DND-41 (cell line): ENCODE measurements around the gene ZIC4.

Experiments
- EZH2 ChIP-seq: IDR thresholded peaks from 3 replicates; pipeline ENCODE4 v1.6.1; 2012; ENCODE audit warnings: borderline replicate concordance, low read depth, mild to moderate bottlenecking, moderate library complexity, low read length, inconsistent platforms; ENCODE audit not compliant: severe bottlenecking
- TF ChIP-seq, protein P1 (sequence below): IDR thresholded peaks from 2 replicates; pipeline ENCODE4 v1.5.1; 2012; ENCODE audit warnings: borderline replicate concordance, low read length, moderate library complexity, mild to moderate bottlenecking; ENCODE audit not compliant: poor library complexity, severe bottlenecking; ENCODE audit errors: extremely low read depth

DNA sequence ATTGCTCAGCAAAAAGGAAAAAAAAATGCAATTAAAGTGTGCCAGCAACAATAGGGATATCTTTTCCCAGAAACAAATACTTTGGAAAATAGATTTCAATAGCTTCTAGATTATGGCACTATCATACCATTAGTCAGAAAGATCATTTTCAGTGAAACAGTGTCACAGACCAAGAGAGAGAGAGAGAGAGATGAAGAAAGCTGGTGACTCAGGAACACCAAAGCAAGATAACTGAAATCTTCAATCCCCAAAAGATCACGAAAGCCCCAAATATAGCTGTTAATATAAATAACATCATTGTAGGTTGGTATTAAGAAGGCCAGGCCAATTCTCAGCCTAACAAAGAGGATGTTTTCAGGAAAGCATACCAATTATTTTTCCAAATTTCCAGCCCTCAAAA lies 57.4 kb downstream of the ZIC4 start:
- TF ChIP-seq, protein P1, sequence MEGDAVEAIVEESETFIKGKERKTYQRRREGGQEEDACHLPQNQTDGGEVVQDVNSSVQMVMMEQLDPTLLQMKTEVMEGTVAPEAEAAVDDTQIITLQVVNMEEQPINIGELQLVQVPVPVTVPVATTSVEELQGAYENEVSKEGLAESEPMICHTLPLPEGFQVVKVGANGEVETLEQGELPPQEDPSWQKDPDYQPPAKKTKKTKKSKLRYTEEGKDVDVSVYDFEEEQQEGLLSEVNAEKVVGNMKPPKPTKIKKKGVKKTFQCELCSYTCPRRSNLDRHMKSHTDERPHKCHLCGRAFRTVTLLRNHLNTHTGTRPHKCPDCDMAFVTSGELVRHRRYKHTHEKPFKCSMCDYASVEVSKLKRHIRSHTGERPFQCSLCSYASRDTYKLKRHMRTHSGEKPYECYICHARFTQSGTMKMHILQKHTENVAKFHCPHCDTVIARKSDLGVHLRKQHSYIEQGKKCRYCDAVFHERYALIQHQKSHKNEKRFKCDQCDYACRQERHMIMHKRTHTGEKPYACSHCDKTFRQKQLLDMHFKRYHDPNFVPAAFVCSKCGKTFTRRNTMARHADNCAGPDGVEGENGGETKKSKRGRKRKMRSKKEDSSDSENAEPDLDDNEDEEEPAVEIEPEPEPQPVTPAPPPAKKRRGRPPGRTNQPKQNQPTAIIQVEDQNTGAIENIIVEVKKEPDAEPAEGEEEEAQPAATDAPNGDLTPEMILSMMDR = no peak
- no peak for TF ChIP-seq EZH2
